ENCODE data around the gene MPHOSPH9.
A peak's percentile ranks its signal among the peaks of the same experiment; 100 is the strongest.

The MPHOSPH9 gene

GRCh38 chr12:123232807-123233504 lies at the start of gene MPHOSPH9, which contains the start of gene MTRFR:
Gene MPHOSPH9 (minus strand): TSS chr12:123233141. CDS start chr12:123230364, 2,777 bp downstream.
Gene MTRFR (plus strand): TSS chr12:123233436. CDS start chr12:123253675, 20,239 bp downstream.
- DNase-seq: peak; percentile 100

GRCh38 chr12:123282111-123282510 lies 49.2 kb upstream of the MPHOSPH9 start:
- DNase-seq: no peak

GRCh38 chr12:123280971-123281370 lies 48.0 kb upstream of the MPHOSPH9 start:
- peak; percentile 4 for DNase-seq

- DNase-seq: peak; percentile 93
These were observed 45.2 kb upstream of the MPHOSPH9 start for GRCh38 chr12:123278101-123278627.

- no peak for DNase-seq
These were observed 40.2 kb upstream of the MPHOSPH9 start for GRCh38 chr12:123273166-123273565.

GRCh38 chr12:123271001-123271668 lies 38.2 kb upstream of the MPHOSPH9 start:
- peak; percentile 26 for DNase-seq

GRCh38 chr12:123270214-123271000 lies 37.5 kb upstream of the MPHOSPH9 start:
- no peak for DNase-seq

- DNase-seq: no peak
These were observed 36.9 kb upstream of the MPHOSPH9 start for GRCh38 chr12:123269896-123270213.

GRCh38 chr12:123269395-123269892 lies 36.5 kb upstream of the MPHOSPH9 start:
- peak; percentile 9 for DNase-seq

GRCh38 chr12:123268850-123269249 lies 35.9 kb upstream of the MPHOSPH9 start:
- no peak for DNase-seq

- DNase-seq: peak; percentile 39
These were observed 35.3 kb upstream of the MPHOSPH9 start for GRCh38 chr12:123267991-123268843.

- no peak for DNase-seq
These were observed 34.5 kb upstream of the MPHOSPH9 start for GRCh38 chr12:123267335-123267920.

- no peak for DNase-seq
These were observed 33.8 kb upstream of the MPHOSPH9 start for GRCh38 chr12:123266679-123267277.

GRCh38 chr12:123265851-123266678 lies 33.1 kb upstream of the MPHOSPH9 start:
- no peak for DNase-seq

- DNase-seq: no peak
These were observed 31.7 kb upstream of the MPHOSPH9 start for GRCh38 chr12:123264642-123265041.

- no peak for DNase-seq
These were observed 30.4 kb upstream of the MPHOSPH9 start for GRCh38 chr12:123263196-123263817.

- DNase-seq: no peak
These were observed 28.3 kb upstream of the MPHOSPH9 start for GRCh38 chr12:123261196-123261595.

- no peak for DNase-seq
These were observed 27.1 kb upstream of the MPHOSPH9 start for GRCh38 chr12:123260081-123260480.

- no peak for DNase-seq
These were observed 25.7 kb upstream of the MPHOSPH9 start for GRCh38 chr12:123258593-123258992.

Data from MV-4-11 (cell line).